MM.1S (cell line): Measurements from ENCODE around the gene ARFGAP1.

Source experiments
- DNase-seq: peaks from one replicate; pipeline ENCODE4 v3.0.0-alpha.2; 2015
- H2AFZ ChIP-seq: fragments of 300-600 bp; sonication (generic); 2 replicates; pipeline ENCODE4 v1.6.0; 2016; ENCODE audit warnings: antibody characterized with exemption, low read length
- H3F3A ChIP-seq: fragments of 300-600 bp; sonication (generic); 2 replicates; pipeline ENCODE4 v1.6.1; 2016; ENCODE audit warnings: mild to moderate bottlenecking, antibody characterized with exemption, low read length, moderate library complexity, mixed read lengths; ENCODE audit not compliant: insufficient read depth
- H3K27ac ChIP-seq: fragments of 300-600 bp; sonication (generic); 2 replicates; pipeline ENCODE4 v1.5.1; 2016; ENCODE audit warnings: mild to moderate bottlenecking, low read length
- H3K27me3 ChIP-seq: fragments of 300-600 bp; sonication (generic); replicated peaks from 2 replicates; pipeline ENCODE4 v1.6.0; 2016; ENCODE audit warnings: low read length; ENCODE audit not compliant: insufficient read depth
- H3K36me3 ChIP-seq: fragments of 300-600 bp; sonication (generic); replicated peaks from 2 replicates; pipeline ENCODE4 v1.6.1; 2016; ENCODE audit warnings: mild to moderate bottlenecking, low read length, mixed read lengths; ENCODE audit not compliant: insufficient read depth
- H3K4me1 ChIP-seq: fragments of 300-600 bp; sonication (generic); 2 replicates; pipeline ENCODE4 v1.6.1; 2016; ENCODE audit warnings: low read length, mixed read lengths
- H3K4me2 ChIP-seq: fragments of 300-600 bp; sonication (generic); 2 replicates; pipeline ENCODE4 v1.6.0; 2016; ENCODE audit warnings: low read depth, low read length
- H3K4me3 ChIP-seq: fragments of 300-600 bp; sonication (generic); 2 replicates; pipeline ENCODE4 v1.5.1; 2016; ENCODE audit warnings: low read length, mixed read lengths
- H3K79me2 ChIP-seq: fragments of 300-600 bp; sonication (generic); 2 replicates; pipeline ENCODE4 v1.6.1; 2016; ENCODE audit warnings: mixed run types, low read length, mixed read lengths
- H3K9ac ChIP-seq: fragments of 300-600 bp; sonication (generic); 2 replicates; pipeline ENCODE4 v1.6.1; 2016; ENCODE audit warnings: low read length, mixed read lengths
- H3K9me2 ChIP-seq: fragments of 300-600 bp; sonication (generic); replicated peaks from 2 replicates; pipeline ENCODE4 v1.6.1; 2016; ENCODE audit warnings: mild to moderate bottlenecking, low read length, mixed read lengths; ENCODE audit not compliant: insufficient read depth
- H3K9me3 ChIP-seq: fragments of 300-600 bp; sonication (generic); replicated peaks from 2 replicates; pipeline ENCODE4 v1.6.1; 2016; ENCODE audit warnings: mild to moderate bottlenecking, low read length, mixed read lengths; ENCODE audit not compliant: insufficient read depth
- H4K20me1 ChIP-seq: fragments of 300-600 bp; sonication (generic); 2 replicates; pipeline ENCODE4 v1.6.1; 2016; ENCODE audit warnings: mild to moderate bottlenecking, low read length, moderate library complexity, mixed read lengths; ENCODE audit not compliant: insufficient read depth
- CTCF ChIP-seq: fragments of 300-600 bp; sonication (generic); IDR thresholded peaks from 2 replicates; pipeline ENCODE4 v1.5.1; 2016; ENCODE audit warnings: antibody characterized with exemption, low read length, mixed read lengths
- EZH2 ChIP-seq: fragments of 300-600 bp; sonication (generic); optimal IDR thresholded peaks from 2 replicates; pipeline ENCODE3; 2017; ENCODE audit warnings: low read depth, mild to moderate bottlenecking, antibody characterized with exemption, low read length, mixed read lengths
- EZH2phosphoT487 ChIP-seq: fragments of 300-600 bp; sonication (generic); IDR thresholded peaks from 2 replicates; pipeline ENCODE4 v1.6.1; 2018; ENCODE audit warnings: antibody characterized with exemption, low read length

The ARFGAP1 gene

GRCh38 chr20:63313349-63314014, 40.9 kb downstream of the ARFGAP1 start:
- no peak for DNase-seq
- no peaks in the 10 kb centered on the region for H3F3A ChIP-seq
- TF ChIP-seq CTCF: no peak
- no peak for TF ChIP-seq EZH2
- no peak for TF ChIP-seq EZH2phosphoT487
- H2AFZ ChIP-seq: no peak overlapping the region
- H3K9me3 ChIP-seq: no peaks in the 10 kb centered on the region
- H3K4me3 ChIP-seq: no peak overlapping the region
- H3K79me2 ChIP-seq: no peaks in the 10 kb centered on the region
- H3K27ac ChIP-seq: no peak overlapping the region
- H3K36me3 ChIP-seq: no peaks in the 10 kb centered on the region
- no peaks in the 10 kb centered on the region for H3K4me1 ChIP-seq
- no peaks in the 10 kb centered on the region for H3K9me2 ChIP-seq
- no peak overlapping the region for H3K4me2 ChIP-seq
- H3K27me3 ChIP-seq: peaks cover 90% of the 10 kb centered on the region
- no peak overlapping the region for H3K9ac ChIP-seq
- H4K20me1 ChIP-seq: no peaks in the 10 kb centered on the region

GRCh38 chr20:63314015-63314471, 41.4 kb downstream of the ARFGAP1 start:
- Histone ChIP-seq H3K4me1 (no peaks in the 10 kb centered on the region), H3K9me3 (no peaks in the 10 kb centered on the region), H3K27ac (no peak overlapping the region), H3K4me2 (no peak overlapping the region), H4K20me1 (no peaks in the 10 kb centered on the region), H2AFZ (no peak overlapping the region), H3K9ac (no peak overlapping the region), H3K79me2 (no peaks in the 10 kb centered on the region), H3K9me2 (no peaks in the 10 kb centered on the region), H3F3A (no peaks in the 10 kb centered on the region), H3K36me3 (no peaks in the 10 kb centered on the region), H3K27me3 (peaks cover 90% of the 10 kb centered on the region), H3K4me3 (no peak overlapping the region)
- no peak for DNase-seq
- TF ChIP-seq CTCF (no peak), EZH2 (no peak)

GRCh38 chr20:63314566-63315239, 42.1 kb downstream of the ARFGAP1 start:
- TF ChIP-seq EZH2: no peak
- TF ChIP-seq EZH2phosphoT487: no peak

GRCh38 chr20:63315240-63315689, 42.7 kb downstream of the ARFGAP1 start:
- Histone ChIP-seq H3K9me2 (no peaks in the 10 kb centered on the region), H3K9ac (no peak overlapping the region), H4K20me1 (no peaks in the 10 kb centered on the region), H3K4me1 (no peaks in the 10 kb centered on the region), H3K27me3 (peaks cover 90% of the 10 kb centered on the region), H3K27ac (no peak overlapping the region), H3K79me2 (no peaks in the 10 kb centered on the region), H3K9me3 (no peaks in the 10 kb centered on the region), H3K4me2 (no peak overlapping the region), H3K36me3 (no peaks in the 10 kb centered on the region), H3F3A (no peaks in the 10 kb centered on the region), H2AFZ (no peak overlapping the region), H3K4me3 (no peak overlapping the region)
- DNase-seq: no peak
- no peak for TF ChIP-seq EZH2phosphoT487
- no peak for TF ChIP-seq CTCF
- TF ChIP-seq EZH2: no peak

More at GRCh38 chr20:63314566-63315239, 42.1 kb downstream of the ARFGAP1 start:
- Histone ChIP-seq H3K27ac (no peak overlapping the region), H3K36me3 (no peaks in the 10 kb centered on the region), H4K20me1 (no peaks in the 10 kb centered on the region), H3K9ac (no peak overlapping the region), H3K9me2 (no peaks in the 10 kb centered on the region), H3K9me3 (no peaks in the 10 kb centered on the region), H3K4me3 (no peak overlapping the region), H3K4me1 (no peaks in the 10 kb centered on the region), H3F3A (no peaks in the 10 kb centered on the region), H3K79me2 (no peaks in the 10 kb centered on the region), H3K4me2 (no peak overlapping the region), H3K27me3 (peaks cover 90% of the 10 kb centered on the region), H2AFZ (no peak overlapping the region)
- DNase-seq: no peak
